HG02884 (cell line): ENCODE data around the gene DBN1.

Source experiments
- ATAC-seq: cut with Tn5 transposase; IDR thresholded peaks from one replicate; pipeline ENCODE4 v1.9.1; 2021; ENCODE audit warnings: mild to moderate bottlenecking, moderate library complexity; ENCODE audit not compliant: unreplicated experiment

The DBN1 gene

DNA sequence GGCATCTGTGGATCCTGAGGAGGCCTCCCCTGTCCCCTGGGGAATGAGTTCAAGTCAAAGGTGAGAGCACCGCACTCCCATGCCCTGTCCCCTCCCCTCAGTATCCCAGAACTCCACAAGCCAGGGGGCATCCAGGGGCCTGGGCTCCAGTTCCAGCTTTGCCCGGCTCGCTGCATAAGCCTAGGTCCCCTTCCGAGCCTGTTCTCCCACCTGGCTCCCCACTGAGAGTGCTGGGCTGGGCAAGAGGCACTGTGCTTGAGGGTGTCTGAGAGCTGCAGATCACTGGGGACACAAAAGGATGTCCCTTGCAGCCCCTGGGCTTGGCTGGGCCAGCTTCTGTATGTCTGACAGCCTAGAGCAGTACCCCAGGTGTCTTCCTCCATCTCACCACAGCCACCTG is 31.6 kb upstream of the DBN1 start:
- ATAC-seq: no peak

DNA sequence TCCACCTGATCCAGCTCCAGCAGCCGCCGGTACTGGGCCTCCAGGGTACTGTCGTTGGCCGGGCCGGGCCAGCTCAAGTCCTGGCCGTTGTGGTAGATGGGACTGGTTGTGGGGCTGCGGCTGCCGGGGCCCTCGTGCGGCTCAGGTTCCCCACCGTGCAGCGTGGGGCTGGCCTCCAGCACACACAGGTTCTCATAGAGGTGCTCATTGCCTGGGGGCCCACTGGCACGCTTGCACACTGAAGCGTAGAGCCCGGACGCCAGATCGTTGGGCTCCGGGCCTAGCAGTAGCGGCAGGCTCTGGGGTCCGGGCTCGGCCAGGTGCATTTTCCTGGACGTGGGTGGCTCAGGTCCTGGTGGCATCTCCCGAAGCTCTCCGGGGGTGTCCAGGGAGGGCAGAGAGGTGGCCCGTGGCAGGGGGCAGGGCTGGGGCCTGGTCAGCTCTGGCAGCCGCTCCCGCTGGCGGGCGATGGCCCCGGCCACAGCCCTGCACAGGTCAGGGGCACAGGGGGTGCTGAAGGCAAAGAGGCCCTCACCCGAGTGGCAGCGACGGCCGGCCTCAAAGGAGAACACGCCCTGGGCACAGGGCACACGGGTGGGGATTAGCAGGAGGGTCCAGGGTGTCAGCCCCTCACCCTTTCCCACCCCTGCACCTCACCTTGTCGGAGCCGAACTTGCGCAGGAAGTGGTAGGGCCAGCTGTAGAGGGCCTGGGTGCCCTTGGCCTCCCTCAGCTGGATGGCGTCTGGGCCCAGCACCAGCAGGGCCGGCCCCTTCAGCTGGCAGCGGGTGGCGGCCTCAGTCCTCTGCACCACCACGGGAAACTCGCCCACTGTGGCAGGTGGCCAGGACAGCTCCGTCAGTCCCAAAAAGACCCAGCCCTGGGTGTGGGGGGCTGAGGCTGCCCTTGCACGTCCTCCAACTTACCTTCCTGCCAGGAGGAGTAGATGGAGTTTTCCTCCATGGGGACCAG is 30.9 kb upstream of the DBN1 start:
- no peak for ATAC-seq

DNA sequence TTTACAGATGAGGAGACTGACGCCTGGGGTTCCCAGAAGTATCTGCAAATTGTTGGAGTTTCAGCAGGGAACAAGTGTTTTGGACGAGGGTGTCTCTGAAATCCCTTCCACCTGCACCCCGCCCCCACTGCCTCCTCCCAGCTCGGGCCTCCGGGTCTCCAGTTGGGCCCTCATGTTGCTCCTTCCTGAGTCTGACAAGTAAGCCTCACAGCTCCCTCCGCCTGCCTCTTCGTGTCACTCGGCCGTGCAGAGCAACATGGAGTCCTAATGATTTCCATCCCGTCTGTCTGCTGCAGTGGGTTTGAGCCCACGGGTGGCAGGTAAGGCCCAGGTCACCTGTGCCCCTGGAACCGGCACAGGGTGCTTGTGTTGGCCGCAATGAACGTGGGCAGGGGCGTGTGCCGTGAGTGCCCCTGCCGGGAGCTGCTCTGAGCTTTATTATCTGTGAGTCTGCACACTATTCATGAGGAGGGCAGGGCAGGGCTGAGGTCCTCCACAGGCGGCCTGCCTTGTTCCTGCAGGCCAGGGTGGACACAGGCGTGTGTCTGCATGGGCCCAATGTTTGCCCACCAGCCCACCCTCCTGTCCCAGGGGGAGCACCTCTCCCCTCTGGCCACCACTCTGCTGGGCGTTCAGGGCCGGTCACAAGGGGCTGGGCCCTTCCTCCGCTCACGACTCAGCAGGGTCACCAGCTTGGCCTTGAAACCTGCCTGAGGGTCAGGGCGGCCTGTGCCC is 30.1 kb upstream of the DBN1 start:
- ATAC-seq: no peak

DNA sequence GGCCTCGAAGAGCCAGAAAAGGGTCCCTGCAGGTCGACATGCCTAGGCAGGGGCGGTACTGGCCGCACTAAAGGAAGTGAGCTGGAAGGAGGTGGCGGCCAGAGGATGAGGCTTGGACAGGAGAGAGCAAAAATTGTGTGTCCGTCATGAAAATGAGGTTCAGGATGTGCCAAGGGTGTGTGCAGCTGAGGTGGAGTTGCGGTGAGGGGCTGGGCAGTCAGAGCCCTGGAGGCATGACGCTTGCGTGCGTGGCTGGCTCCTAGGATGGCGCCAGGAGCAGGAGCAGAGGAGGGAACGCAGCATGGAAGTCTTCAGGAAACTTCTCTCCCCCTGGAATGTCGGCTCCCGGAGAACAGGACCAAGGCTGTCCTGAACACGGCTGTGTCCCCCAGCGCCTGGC is 29.5 kb upstream of the DBN1 start:
- no peak for ATAC-seq

DNA sequence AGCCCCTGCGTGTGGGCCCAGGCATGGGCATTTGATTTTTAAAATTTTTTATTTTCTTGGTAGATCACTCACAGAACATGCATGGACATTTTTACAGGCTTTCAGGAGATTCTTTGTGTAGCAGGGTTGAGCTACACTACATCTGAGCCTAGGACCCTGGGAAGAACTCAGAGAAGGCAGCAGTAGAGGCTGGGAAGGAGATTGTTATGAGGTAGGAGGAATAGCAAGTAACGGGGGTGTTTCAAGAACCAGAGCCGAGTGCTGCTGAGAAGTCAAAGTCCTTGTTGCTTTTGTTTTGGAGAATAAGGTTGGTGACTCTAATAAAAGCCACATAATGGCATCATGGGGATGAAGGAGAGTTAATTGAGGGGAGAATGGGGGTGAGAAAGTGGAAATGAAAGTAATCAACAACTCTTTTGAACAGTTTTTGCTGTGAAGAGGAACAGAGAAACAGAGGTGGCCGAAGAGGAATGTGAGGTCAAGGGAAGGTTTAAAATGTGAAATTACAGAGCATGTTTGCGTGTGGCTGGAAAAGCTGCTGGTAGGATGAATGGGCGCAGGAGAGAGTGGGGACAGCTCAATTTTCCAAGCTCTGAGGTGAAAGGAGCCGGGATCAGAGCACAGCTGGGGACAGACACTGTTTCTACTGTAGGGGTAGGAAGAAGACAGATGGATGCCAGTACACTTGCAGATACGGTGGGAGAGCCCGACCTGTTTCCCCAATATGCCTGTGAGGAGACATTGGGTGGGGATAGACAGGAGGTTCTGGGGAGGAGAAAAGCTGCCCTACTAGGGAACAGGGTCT is 28.6 kb upstream of the DBN1 start:
- no peak for ATAC-seq

DNA sequence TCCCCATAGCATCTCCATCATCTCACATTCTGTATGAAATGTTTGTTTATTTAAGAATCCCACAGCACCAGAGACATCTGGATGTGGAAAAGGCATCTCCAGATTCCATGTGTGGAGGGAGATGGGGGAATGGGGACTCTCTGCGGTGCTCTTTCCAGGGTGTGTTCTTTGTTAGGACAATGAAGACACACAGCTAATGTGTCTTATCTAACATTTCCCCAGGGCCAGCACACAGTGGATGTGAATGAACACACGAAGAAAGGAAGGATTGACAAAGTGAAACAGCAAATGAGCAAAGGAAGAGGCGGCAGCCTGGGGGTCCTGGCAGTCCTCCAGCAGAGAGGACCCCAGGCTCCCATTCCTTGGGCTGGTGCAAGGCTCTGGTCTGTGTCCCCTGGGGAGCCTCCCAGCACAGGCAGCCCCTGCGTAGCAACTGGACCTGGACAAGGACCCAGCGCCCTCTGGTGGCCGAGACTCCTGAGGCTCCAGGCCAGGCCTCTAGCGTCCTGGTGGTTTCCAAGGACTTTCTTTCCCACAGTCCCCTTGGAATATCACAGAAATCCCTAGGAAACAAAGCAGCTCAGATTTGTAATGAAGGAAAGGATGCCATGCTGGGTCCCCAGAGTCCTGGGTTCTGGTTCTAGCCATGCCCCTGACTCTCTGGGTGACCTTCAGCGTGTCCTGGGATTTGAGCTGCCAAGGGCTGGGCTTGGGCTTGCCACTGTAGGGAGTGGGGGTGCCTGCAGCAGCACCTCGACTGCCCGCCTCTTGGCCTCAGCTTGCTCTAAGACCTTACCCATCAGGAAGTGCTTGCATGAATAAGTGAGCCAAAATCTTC is 27.5 kb upstream of the DBN1 start:
- no peak for ATAC-seq

DNA sequence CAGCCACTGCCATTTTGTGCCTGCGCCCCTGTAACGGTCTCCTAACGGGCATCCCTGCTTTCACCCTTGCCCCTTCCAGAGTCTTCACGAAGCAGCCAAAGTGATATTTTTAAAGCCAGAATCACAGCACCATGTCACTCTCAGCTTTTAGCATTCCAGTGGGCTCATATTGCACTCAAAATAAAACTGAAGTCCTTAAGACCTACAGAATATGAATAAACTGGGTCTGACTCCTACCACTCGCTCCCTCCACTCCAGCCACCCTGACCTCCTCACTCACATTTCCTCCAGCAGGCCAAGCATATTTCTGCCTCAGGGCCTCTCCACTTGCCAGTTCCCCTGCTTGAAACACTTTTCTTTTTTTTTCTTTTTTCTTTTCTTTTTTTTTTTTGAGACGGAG is 26.4 kb upstream of the DBN1 start:
- ATAC-seq: no peak

DNA sequence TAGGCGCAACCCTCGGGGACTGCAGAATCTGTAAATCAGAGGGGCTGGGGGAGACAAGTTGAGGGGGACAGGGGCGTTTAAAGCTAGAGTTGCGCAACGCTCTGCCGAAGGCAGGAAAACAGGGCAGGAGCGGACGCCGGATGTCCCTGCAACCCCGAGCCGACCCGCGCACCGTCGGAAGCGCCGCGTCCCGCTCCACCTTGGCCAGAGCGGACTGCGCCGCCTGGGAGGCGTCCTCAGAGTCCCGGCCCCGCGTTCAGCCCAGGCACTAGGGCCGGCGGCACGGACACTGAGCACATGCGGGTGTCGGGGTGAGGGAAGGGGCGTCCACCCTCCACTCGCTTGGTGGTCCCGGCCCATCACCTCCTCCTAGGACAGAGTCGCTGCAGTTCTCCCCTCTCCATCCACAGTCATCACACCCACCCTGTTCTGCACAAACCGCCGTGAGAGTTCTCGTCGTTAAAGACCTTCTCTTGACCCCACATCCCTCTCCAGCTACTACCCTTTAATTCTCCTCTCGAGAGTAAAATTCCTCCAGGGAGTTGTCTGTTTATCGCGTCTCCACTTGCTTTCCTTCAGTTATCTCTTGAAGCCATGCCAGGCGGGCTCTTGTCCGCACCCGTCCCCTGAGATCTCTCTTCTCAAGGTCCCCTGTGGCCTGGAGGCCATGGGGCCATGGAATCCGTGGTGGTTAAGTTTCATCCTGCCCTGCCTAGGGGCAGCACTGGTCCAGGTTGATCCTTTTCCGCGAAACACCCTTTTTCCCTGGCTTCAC is 24.8 kb upstream of the DBN1 start:
- ATAC-seq: no peak

DNA sequence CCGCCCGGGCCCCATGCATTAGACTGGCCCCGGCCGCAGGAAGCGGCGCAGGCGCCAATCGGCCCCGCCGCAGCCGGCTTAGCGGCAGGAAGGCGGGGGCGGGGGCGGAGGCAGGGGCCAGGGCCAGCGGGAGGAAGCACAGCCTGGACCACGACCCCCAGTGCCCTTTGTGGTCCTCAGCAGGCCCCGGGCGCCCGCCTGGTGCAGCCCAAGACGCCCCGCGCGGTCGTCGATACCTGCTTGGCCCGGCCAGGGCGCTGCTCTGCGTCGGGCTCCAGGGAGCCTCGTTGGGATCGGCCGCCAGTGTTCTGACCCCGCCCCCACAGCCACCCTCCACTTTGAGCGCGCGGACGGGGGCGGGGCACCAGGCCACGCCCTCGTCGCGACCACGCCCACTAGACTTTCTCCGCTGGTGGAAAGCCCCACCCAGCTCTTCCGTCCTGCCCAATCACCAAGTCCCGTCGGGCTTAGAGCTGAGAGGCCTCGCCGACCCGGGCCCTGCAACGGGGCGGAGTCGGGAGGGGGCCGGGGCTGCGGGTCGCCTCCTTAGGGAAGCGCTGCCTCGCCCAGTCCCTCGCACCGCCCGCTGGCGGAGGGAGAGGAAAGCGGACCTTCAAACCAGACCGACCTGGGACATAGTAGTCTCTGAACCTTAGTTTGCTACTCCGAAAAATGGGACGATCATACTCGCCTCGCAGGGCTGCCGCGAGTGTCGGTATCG is 24.0 kb upstream of the DBN1 start, which contains the start of gene PDLIM7:
TSS of gene PDLIM7 (minus strand) at position 313 of the 721 bp plus-strand sequence. CDS start 1,092 bp downstream, outside the sequence.
- ATAC-seq: peak; percentile 67

DNA sequence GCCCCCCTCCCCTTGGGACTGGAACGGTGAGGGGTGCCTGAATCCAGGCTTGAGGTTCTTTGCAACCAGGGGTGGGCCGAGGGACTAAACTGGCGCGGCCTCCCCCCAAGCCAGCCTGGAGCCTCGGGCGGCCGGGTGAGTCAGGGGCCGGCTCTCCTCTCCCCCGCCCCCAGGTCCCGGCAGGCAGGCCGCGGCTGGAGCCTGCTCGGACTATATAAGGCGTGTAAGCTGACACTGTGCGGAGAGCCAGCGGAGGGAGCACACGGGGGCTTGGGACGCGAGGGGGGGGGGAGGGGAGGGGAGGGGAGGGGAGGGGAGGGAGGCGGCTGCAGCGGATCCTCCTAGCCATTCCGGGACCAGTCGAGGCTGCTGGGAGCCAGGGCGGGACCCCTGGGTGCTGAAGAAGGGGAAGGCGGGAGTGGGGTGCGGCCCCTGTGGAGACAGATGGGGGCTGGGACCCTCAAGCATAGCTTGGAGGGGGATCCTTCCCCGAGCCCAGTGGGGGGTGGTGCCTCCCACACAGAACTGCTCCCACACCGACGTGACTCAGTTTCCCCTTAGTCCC is 23.4 kb upstream of the DBN1 start:
- no peak for ATAC-seq

DNA sequence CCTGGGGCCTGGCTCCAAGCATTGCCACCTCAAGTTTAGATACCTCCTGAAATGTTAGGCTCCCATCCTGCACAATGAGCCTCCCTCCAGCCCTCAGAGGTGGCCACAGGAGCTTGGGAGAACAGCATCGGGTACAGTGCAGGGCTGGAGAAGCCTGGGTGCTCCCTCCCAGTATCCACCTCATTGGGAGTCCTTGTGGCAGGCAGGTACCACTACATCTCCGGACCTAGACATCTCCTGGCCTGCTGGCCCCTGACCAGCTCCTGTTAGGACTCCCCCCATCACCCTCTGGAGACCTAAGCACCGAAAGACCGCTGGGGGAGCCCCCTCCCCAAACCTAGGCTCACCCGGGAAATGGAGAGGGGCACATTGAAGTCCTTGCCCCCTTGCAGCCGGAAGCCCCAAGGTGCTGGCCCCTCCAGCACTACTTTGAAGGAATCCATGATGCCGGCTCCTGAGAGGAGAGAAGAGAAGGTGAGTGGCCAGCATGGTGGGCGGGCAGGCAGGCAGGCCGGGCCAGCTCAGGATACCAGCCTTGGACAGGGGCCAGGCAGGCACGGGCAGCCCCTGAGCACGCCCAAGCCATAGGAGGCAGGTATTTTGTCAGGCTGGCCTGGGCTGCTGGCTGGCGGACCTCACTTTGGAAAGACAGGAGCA is 22.8 kb upstream of the DBN1 start:
- ATAC-seq: no peak

DNA sequence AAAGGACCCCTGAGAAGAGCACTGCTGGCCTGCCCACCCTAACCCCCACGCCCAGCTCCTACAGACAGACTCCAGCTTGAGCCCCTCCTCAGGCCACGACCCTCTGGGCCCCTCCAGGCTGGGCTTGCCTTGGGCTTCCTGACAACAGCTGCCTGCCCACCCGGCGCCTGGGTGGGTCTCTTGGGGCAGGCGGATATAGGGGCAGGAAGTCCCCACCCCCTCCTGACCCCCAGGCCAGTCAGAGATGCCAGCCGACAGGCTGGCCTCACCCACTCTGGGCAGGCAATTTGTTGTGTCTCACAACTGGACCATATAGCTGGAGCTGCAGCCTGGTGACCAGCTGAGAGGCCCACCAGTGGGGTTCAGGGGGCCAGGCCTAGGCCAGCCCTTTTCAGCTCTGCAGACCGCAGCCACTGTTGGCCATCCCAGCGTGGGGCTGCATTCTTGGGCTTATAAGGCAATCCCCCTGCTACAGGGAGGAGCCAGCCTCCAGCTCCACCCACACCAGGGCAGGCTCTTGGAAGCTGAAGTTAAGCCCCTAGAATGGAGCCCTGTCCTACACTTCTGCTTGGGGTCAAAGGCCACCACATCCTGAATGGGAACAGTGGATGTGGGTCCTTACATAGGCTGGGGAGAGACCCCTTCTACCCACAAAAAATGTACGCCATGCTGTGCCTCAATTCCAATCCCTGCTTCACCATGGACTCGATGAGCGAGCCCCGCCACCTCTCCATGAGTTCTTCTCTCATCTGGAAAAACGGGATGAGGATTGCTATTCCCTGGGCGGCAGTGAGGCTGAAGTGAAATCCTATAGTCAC is 22.0 kb upstream of the DBN1 start:
- no peak for ATAC-seq

DNA sequence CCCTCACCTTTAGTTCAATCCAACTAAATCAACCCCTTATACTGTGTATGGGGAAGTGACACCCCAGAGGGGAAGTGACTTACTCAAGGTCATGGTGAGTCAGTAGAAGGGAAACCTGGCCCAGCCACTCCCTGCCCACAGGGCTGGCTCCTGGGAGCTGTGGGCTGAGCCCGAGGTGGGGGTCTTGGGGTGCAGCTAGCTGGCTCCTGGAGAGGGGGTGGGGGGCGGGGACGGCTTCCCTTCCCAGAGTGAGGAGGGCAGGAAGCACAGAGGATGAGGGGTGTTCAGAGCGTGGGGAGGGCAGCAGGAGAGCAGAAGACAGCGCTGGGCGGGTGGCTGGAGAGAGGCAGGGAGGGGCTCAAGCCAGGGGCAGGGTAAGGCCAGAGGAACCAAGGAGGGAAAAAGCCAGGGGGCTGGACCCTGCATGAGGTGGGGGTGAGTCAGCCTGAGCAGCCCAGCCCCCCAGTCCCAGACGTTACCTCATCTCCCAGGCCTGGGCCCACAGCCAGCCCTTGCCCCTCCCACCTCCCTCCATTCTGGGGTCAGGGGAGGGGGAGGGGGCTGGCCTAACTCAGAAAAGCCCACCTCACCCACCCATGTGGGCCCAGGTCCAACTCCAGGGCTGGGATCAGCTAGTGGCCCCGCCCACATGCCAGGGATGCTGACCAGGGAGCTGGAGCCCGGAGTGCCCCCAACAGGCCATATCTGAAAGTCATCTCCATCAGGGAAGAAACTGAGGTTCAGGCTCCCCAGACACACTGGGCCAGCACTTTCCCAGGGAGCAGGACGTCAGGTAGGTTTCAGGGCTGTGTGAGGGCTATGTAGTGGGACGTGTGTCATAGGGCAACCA is 21.1 kb upstream of the DBN1 start:
- ATAC-seq: no peak

DNA sequence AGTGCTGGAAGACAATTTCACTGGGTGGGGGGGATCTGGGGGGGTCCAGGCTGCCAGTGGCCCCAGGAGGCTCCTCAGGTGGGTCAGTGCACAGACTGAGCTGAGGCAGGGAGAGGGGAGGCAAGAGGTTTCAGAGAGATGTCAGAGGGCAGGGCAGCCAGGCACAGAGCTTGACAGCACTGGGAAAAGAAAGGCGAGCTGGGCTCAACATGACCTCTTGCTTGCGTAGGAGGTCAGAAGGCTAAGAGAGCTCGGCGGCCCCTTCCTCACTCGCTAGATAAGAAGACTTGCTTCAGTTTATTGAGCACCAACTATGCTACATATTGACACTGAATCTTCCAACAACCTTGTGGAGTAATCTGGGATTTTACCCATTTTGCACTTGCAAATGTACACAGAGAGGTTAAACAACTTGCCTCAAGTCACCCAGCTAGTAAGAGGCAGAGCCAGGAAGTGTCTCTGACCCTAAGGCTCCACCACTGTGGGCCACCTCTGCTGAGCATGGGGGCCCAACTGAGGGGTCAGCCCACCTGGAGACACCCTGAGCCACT is 20.4 kb upstream of the DBN1 start:
- ATAC-seq: no peak

DNA sequence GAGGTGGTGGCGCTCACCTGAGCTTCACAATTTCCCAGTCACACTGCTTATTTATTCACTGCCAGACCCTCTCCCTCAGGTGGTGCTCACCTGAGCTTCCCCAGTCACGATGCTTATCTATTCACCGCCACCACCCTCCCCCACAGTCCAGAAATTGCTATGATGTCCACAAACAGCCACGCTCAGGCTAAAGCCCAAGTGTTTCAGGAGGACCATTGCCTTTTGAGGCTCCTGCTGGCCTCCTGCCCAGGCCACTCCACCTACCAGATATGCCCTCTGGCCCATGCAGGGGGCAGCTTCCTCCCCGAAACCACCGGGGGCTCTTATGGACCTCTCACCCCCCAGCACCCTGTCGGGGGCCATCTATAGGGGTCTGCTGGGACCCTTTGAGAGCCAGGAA is 19.4 kb upstream of the DBN1 start:
- no peak for ATAC-seq
